K562 (cell line): Measurements from ENCODE around the gene ASPRV1. TPM values are rescaled to one million over a fixed set of nuclear protein-coding genes. Genes with fewer than 3 reads are reported as not detected.

Experiments used
- CAMTA2 ChIP-seq: fragments of 250-450 bp; sonication (Bioruptor Pico); conservative IDR thresholded peaks from 2 replicates; pipeline ENCODE4 v1.5.1; 2022
- CXXC5 ChIP-seq: fragments of 250-450 bp; sonication (Bioruptor Pico); IDR thresholded peaks from 2 replicates; pipeline ENCODE4 v1.8.0; 2022; ENCODE audit warnings: inconsistent platforms, mild to moderate bottlenecking, moderate library complexity
- ILK ChIP-seq: fragments of 450-650 bp; IDR thresholded peaks from 2 replicates; pipeline ENCODE4 v1.6.1; 2016; ENCODE audit warnings: missing genetic modification characterization, low read depth, mild to moderate bottlenecking, missing compliant biosample characterization, moderate library complexity, borderline replicate concordance
- MBD2 ChIP-seq: sonication (generic); IDR thresholded peaks from 2 replicates; pipeline ENCODE4 v1.6.1; 2016; ENCODE audit warnings: low read depth, borderline replicate concordance
- NFIX ChIP-seq: fragments of 250-450 bp; sonication (Bioruptor Pico); IDR thresholded peaks from 2 replicates; pipeline ENCODE4 v1.4.0; 2020; ENCODE audit warnings: low read depth, mild to moderate bottlenecking, moderate library complexity
- PRMT5 ChIP-seq: sonication (generic); formaldehyde crosslinking; IDR thresholded peaks from 2 replicates; pipeline ENCODE4 v1.5.0; 2020; ENCODE audit warnings: missing genetic modification reagents
- RBM34 ChIP-seq: fragments of 200-400 bp; formaldehyde crosslinking; IDR thresholded peaks from 2 replicates; pipeline ENCODE4 v1.6.1; 2018; ENCODE audit warnings: low read length, borderline replicate concordance; ENCODE audit not compliant: insufficient read depth
- TRIM28 ChIP-seq: fragments of 450-650 bp; IDR thresholded peaks from 2 replicates; pipeline ENCODE4 v1.6.1; 2017
- ZNF263 ChIP-seq: sonication (generic); formaldehyde crosslinking; IDR thresholded peaks from 2 replicates; pipeline ENCODE4 v1.8.0; 2022; ENCODE audit warnings: mild to moderate bottlenecking, missing genetic modification reagents, borderline replicate concordance
- ZNF507 ChIP-seq: conservative IDR thresholded peaks from 2 replicates; pipeline ENCODE4 v1.6.1; 2017; ENCODE audit warnings: missing genetic modification characterization, missing compliant biosample characterization
- polyA plus RNA-seq, 8 experiments: library from polyadenylated mRNA; depleted of rRNA in 4 of 8; stranded (reverse) in 5 of 8; unstranded in 3 of 8; fragments of >200 nt; fragmentation: Nextera tagmentation in 2 of 8; fragmentation: Illumina TruSeq in 1 of 8; extraction: Ambion mirVana in 2 of 8; extraction: Trizol in 1 of 8; gene quantifications; 2 replicates each; pipeline versions ENCODE4 v1.2.1 to v1.2.3, GENCODE V29; 2011 to 2014; ENCODE audit warnings: inconsistent platforms in 1 of 8, missing spikeins in 1 of 8
- total RNA-seq, 7 experiments: library from RNA; depleted of rRNA in 6 of 7; stranded (reverse); fragments of >200 nt in 6 of 7; fragmentation: Illumina TruSeq in 2 of 7; extraction: Trizol in 2 of 7; gene quantifications; 2 replicates each; pipeline versions ENCODE4 v1.2.1 to v1.2.3, GENCODE V29; 2011 to 2021; ENCODE audit warnings: low replicate concordance in 1 of 7
- TF ChIP-seq, protein P1 (sequence below): IDR thresholded peaks from 3 replicates; pipeline ENCODE4 v1.6.1; 2011; ENCODE audit warnings: borderline replicate concordance, mild to moderate bottlenecking; ENCODE audit not compliant: insufficient read length, insufficient read depth
- TF ChIP-seq, protein P2 (sequence below), 2 experiments: fragments of 450-650 bp; IDR thresholded peaks; 2 replicates each; pipeline ENCODE4 v1.6.1; 2016; ENCODE audit warnings: mild to moderate bottlenecking in 2 of 2, borderline replicate concordance in 1 of 2, low read depth in 1 of 2, moderate library complexity in 1 of 2
- TF ChIP-seq, protein P3 (sequence below): conservative IDR thresholded peaks from 2 replicates; pipeline ENCODE4 v1.6.1; 2011; ENCODE audit warnings: low read depth, mild to moderate bottlenecking, low read length; ENCODE audit not compliant: control insufficient read depth
- TF ChIP-seq, protein P4 (sequence below): fragments of 250-450 bp; sonication (Bioruptor Pico); IDR thresholded peaks from 2 replicates; pipeline ENCODE4 v1.8.0; 2021; ENCODE audit warnings: mild to moderate bottlenecking, moderate library complexity

The ASPRV1 gene
- total and polyA plus RNA-seq, 9 of the 15 experiments (the other 6 are each of a cell fraction or from before 2014, with no cell fraction given), result 0.17 to 0.72 (median 0.47) TPM; not detected in 1

DNA sequence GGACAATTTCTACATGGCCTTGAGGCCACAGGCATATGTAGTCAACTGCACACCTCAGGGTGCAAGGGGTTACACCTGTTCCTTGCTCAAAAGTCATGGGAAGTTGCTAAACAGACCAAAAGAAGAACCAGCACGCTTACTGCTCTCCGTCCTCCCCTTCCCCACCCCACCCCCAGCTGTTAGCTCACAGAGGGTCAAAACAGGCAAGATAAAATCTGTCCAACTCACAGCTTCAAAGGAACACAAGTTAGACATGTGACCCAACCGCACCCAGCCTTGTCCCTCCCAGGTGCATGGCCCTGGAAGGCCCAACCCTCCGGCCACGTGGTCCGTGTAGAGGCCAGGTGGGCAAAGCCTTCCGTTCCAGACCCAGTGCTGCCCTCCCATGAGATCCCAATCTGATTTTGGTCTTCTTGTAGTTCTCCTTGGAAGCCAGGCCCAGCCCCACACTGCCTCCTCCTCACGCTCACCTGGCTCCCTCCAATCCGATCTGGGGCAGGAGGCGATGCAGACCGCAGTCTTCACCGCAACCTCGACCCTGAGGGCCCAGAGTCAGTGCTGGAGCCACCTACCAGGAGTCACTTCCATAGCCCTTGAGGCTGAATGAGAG lies 14.5 kb upstream of the ASPRV1 start (continued):
- TF ChIP-seq, protein P1, sequence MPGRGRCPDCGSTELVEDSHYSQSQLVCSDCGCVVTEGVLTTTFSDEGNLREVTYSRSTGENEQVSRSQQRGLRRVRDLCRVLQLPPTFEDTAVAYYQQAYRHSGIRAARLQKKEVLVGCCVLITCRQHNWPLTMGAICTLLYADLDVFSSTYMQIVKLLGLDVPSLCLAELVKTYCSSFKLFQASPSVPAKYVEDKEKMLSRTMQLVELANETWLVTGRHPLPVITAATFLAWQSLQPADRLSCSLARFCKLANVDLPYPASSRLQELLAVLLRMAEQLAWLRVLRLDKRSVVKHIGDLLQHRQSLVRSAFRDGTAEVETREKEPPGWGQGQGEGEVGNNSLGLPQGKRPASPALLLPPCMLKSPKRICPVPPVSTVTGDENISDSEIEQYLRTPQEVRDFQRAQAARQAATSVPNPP, result no peak
- TF ChIP-seq PRMT5 (CRISPR knock-in tag), result no peak
- TF ChIP-seq RBM34, result no peak
- TF ChIP-seq ZNF263 (CRISPR knock-in tag), result peak; percentile 100
- TF ChIP-seq MBD2, result no peak
- no peak for TF ChIP-seq TRIM28
- TF ChIP-seq, protein P2, sequence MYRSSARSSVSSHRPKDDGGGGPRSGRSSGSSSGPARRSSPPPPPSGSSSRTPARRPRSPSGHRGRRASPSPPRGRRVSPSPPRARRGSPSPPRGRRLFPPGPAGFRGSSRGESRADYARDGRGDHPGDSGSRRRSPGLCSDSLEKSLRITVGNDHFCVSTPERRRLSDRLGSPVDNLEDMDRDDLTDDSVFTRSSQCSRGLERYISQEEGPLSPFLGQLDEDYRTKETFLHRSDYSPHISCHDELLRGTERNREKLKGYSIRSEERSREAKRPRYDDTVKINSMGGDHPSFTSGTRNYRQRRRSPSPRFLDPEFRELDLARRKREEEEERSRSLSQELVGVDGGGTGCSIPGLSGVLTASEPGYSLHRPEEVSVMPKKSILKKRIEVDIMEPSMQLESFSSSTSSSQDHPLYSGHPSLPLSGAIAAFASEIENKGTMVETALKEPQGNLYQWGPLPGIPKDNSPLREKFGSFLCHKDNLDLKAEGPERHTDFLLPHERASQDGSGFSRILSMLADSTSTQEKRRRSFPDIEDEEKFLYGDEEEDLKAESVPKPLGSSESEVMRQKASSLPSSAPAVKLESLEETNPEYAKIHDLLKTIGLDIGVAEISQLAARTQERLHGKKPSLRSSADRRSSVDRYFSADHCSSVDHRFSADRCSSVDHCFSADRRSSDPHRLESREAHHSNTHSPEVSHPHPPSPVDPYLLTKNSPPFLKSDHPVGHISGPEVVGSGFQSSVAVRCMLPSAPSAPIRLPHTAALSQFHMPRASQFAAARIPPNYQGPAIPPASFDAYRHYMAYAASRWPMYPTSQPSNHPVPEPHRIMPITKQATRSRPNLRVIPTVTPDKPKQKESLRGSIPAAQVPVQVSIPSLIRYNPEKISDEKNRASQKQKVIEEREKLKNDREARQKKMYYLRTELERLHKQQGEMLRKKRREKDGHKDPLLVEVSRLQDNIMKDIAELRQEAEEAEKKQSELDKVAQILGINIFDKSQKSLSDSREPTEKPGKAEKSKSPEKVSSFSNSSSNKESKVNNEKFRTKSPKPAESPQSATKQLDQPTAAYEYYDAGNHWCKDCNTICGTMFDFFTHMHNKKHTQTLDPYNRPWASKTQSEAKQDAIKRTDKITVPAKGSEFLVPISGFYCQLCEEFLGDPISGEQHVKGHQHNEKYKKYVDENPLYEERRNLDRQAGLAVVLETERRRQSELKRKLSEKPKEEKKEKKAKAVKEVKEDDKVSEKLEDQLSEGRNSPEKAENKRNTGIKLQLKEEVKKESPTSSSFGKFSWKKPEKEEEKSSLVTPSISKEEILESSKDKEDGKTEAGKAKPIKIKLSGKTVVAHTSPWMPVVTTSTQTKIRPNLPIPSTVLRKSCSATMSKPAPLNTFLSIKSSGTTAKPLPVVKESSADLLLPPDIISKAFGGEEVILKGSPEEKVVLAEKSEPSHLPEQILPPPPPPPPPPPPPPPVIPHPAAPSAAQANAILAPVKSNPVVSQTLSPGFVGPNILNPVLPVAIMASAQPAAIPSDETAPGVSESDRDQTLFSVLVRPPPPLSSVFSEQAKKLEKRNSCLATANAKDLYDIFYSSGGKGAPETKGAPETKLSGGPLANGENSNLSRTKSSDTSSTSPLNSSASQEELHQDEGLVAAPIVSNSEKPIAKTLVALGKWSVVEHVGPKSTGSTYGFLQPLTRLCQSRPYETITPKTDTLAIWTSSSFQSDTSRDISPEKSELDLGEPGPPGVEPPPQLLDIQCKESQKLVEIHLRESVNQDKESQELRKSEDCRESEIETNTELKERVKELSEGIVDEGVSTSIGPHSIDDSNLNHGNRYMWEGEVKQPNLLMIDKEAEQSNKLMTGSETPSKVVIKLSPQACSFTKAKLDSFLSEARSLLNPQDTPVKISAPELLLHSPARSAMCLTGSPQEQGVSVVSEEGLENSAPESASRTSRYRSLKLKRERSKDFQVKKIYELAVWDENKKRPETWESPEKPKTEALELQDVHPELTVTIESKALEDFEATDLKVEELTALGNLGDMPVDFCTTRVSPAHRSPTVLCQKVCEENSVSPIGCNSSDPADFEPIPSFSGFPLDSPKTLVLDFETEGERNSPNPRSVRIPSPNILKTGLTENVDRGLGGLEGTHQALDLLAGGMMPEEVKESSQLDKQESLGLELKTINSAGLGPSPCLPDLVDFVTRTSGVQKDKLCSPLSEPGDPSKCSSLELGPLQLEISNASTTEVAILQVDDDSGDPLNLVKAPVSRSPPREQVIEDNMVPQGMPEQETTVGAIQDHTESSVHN (IDR thresholded peaks at IDR 0.05; ENCODE audit: borderline replicate concordance in 1 of 2, low read depth in 1 of 2), result peak in 1 of 2 experiments; percentile 55; a peak in 1 of 4 replicates
- TF ChIP-seq, protein P3, sequence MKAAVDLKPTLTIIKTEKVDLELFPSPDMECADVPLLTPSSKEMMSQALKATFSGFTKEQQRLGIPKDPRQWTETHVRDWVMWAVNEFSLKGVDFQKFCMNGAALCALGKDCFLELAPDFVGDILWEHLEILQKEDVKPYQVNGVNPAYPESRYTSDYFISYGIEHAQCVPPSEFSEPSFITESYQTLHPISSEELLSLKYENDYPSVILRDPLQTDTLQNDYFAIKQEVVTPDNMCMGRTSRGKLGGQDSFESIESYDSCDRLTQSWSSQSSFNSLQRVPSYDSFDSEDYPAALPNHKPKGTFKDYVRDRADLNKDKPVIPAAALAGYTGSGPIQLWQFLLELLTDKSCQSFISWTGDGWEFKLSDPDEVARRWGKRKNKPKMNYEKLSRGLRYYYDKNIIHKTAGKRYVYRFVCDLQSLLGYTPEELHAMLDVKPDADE, result 0 out of 2 replicates have a peak, but pooled peaks have one; percentile 31
- no peak for TF ChIP-seq CAMTA2 (CRISPR knock-in tag)
- peak; percentile 91 for TF ChIP-seq CXXC5 (CRISPR knock-in tag)
- TF ChIP-seq ILK (tag), result no peak
- TF ChIP-seq NFIX, result no peak
- TF ChIP-seq, protein P4, sequence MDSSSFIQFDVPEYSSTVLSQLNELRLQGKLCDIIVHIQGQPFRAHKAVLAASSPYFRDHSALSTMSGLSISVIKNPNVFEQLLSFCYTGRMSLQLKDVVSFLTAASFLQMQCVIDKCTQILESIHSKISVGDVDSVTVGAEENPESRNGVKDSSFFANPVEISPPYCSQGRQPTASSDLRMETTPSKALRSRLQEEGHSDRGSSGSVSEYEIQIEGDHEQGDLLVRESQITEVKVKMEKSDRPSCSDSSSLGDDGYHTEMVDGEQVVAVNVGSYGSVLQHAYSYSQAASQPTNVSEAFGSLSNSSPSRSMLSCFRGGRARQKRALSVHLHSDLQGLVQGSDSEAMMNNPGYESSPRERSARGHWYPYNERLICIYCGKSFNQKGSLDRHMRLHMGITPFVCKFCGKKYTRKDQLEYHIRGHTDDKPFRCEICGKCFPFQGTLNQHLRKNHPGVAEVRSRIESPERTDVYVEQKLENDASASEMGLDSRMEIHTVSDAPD (CRISPR knock-in tag), result no peak
- TF ChIP-seq ZNF507 (tag), result no peak
